Mucosa of descending colon (tissue), 3 donors: ENCODE measurements around the gene AGPAT3. TPM values are rescaled to one million over a fixed set of nuclear protein-coding genes. Genes with fewer than 3 reads are reported as not detected.

Source experiments
- ATAC-seq: fragments of 200-7000 bp; cut with Tn5 transposase; one replicate; pipeline ENCODE4 v1.9.1; 2020; ENCODE audit warnings: mild to moderate bottlenecking, moderate library complexity
- DNase-seq, 3 donors: peaks; one replicate each; pipeline ENCODE4 v3.0.0-alpha.2; 2020
- H3K36me3 ChIP-seq: fragments of 200-600 bp; one replicate; pipeline ENCODE4 v1.8.0; 2021; ENCODE audit warnings: low read depth, mild to moderate bottlenecking
- H3K4me1 ChIP-seq: fragments of 200-600 bp; one replicate; pipeline ENCODE4 v1.8.0; 2021; ENCODE audit warnings: low read depth, mild to moderate bottlenecking
- H3K4me3 ChIP-seq: fragments of 200-600 bp; one replicate; pipeline ENCODE4 v1.8.0; 2021; ENCODE audit warnings: mild to moderate bottlenecking
- H3K9me3 ChIP-seq: fragments of 200-600 bp; one replicate; pipeline ENCODE4 v1.8.0; 2021; ENCODE audit warnings: mild to moderate bottlenecking
- intact Hi-C, 2 donors: fragments of 100-400 bp; cut with DNase I in 1 of 2; cut with micrococcal nuclease in 1 of 2; formaldehyde crosslinking; loops; one replicate each; pipeline versions ENCODE4 v1.11.0 to v1.11.1; 2022; cut with DNase I, micrococcal nuclease
- total RNA-seq, 3 donors: library from RNA; stranded (reverse); fragmentation: NEBNext Ultra II Directional in 2 of 3; extraction: Animal tissue kit (Norgen Biotek cat#: 25700) in 2 of 3; gene quantifications; one replicate each; pipeline versions ENCODE4 v1.2.1 to v1.2.4, GENCODE V29; 2021 to 2023
- TF ChIP-seq, protein P1 (sequence below): fragments of 200-600 bp; IDR thresholded peaks from one replicate; pipeline ENCODE4 v1.8.0; 2022; ENCODE audit warnings: antibody characterized with exemption, mild to moderate bottlenecking
- donor health status: DM: no; HTN: no; CAD: no; lungs with moderate emphysema.
- donor health status: DM: no; HTN: no; CAD: no.
- donor health status: DM: no; HTN: yes; CAD: no.

The AGPAT3 gene
- total RNA-seq, 3 donors from 2014 or later, result 77.7 to 120 (median 97.7) TPM

- Histone ChIP-seq H3K36me3 (no peaks in the 10 kb centered on the region), H3K4me3 (no peak overlapping the region), H3K4me1 (no peaks in the 10 kb centered on the region), H3K9me3 (no peaks in the 10 kb centered on the region)
- DNase-seq (peak in 1 of 3 donors; percentile 20), ATAC-seq (no peak)
- intact Hi-C loops, result no loop called here
- TF ChIP-seq, protein P1, sequence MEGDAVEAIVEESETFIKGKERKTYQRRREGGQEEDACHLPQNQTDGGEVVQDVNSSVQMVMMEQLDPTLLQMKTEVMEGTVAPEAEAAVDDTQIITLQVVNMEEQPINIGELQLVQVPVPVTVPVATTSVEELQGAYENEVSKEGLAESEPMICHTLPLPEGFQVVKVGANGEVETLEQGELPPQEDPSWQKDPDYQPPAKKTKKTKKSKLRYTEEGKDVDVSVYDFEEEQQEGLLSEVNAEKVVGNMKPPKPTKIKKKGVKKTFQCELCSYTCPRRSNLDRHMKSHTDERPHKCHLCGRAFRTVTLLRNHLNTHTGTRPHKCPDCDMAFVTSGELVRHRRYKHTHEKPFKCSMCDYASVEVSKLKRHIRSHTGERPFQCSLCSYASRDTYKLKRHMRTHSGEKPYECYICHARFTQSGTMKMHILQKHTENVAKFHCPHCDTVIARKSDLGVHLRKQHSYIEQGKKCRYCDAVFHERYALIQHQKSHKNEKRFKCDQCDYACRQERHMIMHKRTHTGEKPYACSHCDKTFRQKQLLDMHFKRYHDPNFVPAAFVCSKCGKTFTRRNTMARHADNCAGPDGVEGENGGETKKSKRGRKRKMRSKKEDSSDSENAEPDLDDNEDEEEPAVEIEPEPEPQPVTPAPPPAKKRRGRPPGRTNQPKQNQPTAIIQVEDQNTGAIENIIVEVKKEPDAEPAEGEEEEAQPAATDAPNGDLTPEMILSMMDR, result no peak
Observed at GRCh38 chr21:43957128-43957571, 92.1 kb downstream of the AGPAT3 start.

DNA sequence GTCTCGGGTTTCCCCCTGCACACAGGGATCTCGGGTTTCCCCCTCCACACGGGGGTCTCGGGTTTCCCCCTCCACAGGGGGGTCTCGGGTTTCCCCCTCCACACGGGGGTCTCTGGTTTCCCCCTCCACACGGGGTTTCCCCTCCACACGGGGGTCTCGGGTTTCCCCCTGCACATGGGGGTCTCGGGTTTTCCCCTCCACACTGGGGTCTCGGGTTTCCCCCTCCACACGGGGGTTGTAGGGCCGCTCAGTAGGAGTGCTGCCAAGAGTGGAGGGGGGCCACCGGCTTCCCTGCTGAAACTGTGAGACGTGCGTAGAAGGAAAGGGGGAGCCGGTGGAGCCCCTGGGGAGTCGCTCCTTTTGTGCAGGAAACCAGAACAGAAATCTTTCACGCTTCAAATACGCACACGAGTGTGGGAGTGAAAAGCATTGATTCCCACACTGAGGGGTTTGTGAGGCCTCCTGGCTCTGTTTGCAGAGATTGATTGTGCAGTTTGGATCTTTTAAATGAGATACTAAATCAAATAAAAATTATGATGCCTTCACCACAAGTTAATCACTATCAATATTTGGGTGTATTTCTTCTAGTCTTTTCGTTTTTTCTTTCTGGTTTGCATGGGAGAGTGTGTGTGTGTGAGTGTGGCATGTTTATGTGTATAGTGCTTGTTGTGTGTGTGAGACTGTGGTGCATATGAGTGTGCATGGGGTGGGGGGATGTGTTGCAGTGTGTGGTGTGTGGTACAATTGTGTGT is 92.8 kb downstream of the AGPAT3 start:
- intact Hi-C loops, result no loop called here
- no peak for ATAC-seq
- Histone ChIP-seq H3K36me3 (no peaks in the 10 kb centered on the region), H3K4me1 (no peaks in the 10 kb centered on the region), H3K4me3 (no peak overlapping the region), H3K9me3 (no peaks in the 10 kb centered on the region)
- no peak for DNase-seq
- TF ChIP-seq, protein P1, result no peak

- no peak overlapping the region for H3K4me3 ChIP-seq
- H3K9me3 ChIP-seq, result no peaks in the 10 kb centered on the region
- DNase-seq (no peak), ATAC-seq (no peak)
- TF ChIP-seq, protein P1, result no peak
- intact Hi-C loops, result no loop called here
- H3K4me1 ChIP-seq, result no peaks in the 10 kb centered on the region
- no peaks in the 10 kb centered on the region for H3K36me3 ChIP-seq
Observed at GRCh38 chr21:43958364-43959158, 93.5 kb downstream of the AGPAT3 start.

DNA sequence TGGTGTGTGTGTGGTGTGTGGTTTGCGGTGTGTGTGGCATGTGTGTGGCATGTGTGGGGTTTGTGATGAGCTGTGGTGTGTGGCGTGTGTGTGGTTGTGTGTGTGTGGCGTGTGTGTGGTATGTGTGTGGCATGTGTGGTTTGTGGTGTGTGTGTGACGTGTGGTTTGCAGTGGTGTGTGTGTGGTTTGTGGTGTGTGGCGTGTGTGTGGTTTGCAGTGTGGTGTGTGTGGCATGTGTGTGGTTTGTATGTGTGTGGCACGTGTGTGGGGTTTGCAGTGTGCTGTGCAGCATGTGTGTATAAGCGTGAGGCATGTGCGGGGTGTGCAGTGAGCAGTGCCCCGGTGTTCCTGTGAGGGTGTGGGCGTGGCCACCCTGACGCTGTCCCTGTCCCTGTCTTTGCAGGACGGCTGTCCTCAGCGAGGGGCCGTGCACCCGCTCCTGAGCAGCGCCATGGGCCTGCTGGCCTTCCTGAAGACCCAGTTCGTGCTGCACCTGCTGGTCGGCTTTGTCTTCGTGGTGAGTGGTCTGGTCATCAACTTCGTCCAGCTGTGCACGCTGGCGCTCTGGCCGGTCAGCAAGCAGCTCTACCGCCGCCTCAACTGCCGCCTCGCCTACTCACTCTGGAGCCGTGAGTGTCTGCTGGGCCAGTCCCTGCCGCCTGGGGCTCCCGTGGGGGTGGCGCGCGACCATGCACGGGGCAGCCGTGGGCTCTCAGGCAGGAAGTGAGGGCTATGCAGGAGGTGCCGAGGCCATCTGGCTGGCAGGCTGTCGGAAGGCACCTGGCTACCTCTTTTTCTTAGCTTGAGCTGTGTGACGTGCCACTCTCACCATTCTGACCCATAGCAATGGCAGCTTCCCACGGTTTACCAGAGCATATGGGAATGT is 94.5 kb downstream of the AGPAT3 start:
- intact Hi-C loops, result no loop called here
- TF ChIP-seq, protein P1, result no peak
- ATAC-seq (no peak), DNase-seq (peak in 1 of 3 donors; percentile 18)
- H3K4me1 ChIP-seq, result no peaks in the 10 kb centered on the region
- H3K4me3 ChIP-seq, result no peak overlapping the region
- H3K36me3 ChIP-seq, result no peaks in the 10 kb centered on the region
- H3K9me3 ChIP-seq, result no peaks in the 10 kb centered on the region

- TF ChIP-seq, protein P1, result no peak
- Histone ChIP-seq H3K4me3 (no peak overlapping the region), H3K9me3 (no peaks in the 10 kb centered on the region), H3K36me3 (no peaks in the 10 kb centered on the region), H3K4me1 (no peaks in the 10 kb centered on the region)
- ATAC-seq, result no peak
- no peak for DNase-seq
- intact Hi-C loops, result no loop called here
Observed at GRCh38 chr21:43961382-43961909, 96.4 kb downstream of the AGPAT3 start.
